H54 (cell line): ENCODE data around the gene CLDN4.
"Not testable (repeated sequence)": the region's sequence is repeated elsewhere in the genome, so short reads cannot be mapped to it uniquely, and the experiment has no call there.

Source experiments
- DNase-seq: peaks from one replicate; pipeline ENCODE4 v3.0.0; 2011; ENCODE audit warnings: low spot score, mixed read lengths; ENCODE audit not compliant: insufficient read length
- FAIRE-seq: peaks from 3 replicates; lab custom pipeline; 2011; peaks lifted over from hg19 to GRCh38; lab: Jason Lieb, UNC
- POLR2A ChIP-seq: IDR thresholded peaks from 2 replicates; pipeline ENCODE4 v1.6.1; 2011; ENCODE audit warnings: low read depth, mild to moderate bottlenecking, low read length

CLDN4 gene, protein sequence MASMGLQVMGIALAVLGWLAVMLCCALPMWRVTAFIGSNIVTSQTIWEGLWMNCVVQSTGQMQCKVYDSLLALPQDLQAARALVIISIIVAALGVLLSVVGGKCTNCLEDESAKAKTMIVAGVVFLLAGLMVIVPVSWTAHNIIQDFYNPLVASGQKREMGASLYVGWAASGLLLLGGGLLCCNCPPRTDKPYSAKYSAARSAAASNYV

GRCh38 chr7:73830681-73831583 lies at the start of gene CLDN4:
Gene CLDN4 (plus strand): TSS chr7:73830996. CDS start chr7:73831202, 206 bp downstream.
- no peak for DNase-seq
- no peak for FAIRE-seq
- TF ChIP-seq POLR2A, result no peak

DNA sequence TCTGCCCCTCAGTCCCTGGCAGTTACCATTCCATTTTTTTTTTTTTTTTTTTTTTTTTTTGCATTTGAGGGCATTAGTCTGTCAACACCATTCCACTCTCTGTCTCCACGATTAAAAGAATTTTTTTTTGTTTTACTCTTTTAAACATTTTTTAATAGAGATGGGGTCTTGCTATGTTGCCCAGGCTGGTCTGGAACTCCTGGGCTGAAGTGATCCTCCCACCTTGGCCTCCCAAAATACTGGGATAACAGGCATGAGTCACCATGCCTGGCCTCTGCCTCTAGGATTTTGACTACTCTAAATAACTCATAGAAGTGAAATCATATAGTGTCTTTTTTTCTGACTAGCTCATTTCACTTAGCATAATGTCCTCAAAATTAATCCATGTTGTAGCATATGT lies 44.2 kb upstream of the CLDN4 start:
- no peak for DNase-seq
- FAIRE-seq, result no peak
- no peak for TF ChIP-seq POLR2A

DNA sequence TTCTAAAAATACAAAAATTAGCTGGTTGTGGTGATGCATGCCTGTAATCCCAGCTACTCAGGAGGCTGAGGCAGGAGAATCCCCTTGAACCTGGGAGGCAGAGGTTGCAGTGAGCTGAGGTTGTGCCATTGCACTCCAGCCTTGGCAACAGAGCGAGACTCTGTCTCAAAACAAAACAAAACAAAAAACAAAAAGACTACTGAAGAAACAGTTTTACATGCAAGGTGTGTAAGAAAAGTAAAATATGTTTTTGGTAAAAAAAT lies 43.1 kb upstream of the CLDN4 start:
- not testable (repeated sequence) for FAIRE-seq, DNase-seq

GRCh38 chr7:73789051-73789450 lies 41.7 kb upstream of the CLDN4 start:
- no peak for FAIRE-seq
- no peak for DNase-seq
- TF ChIP-seq POLR2A, result no peak

DNA sequence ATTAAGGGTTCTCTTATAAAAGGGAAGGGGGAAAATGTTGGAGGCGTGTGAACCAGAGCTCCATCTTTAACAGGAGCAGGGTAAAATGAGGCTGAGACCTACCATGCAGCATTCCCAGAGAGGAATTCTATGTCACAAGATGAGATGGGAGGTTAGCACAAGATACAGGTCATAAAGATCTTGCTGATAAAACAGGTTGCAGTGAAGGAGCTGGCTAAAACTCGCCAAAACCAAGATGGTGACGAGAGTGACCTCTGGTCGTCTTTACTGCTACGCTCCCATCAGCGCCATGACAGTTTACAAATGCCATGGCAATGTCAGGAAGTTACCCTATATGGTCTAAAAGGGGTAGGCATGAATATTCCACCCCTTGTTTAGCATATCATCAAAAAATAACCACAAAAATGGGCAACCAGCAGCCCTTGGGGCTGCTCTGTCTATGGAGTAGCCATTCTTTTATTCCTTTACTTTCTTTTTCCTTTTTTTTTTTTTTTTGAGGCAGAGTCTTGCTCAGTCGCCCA lies 39.6 kb upstream of the CLDN4 start:
- not testable (repeated sequence) for DNase-seq, FAIRE-seq

DNA sequence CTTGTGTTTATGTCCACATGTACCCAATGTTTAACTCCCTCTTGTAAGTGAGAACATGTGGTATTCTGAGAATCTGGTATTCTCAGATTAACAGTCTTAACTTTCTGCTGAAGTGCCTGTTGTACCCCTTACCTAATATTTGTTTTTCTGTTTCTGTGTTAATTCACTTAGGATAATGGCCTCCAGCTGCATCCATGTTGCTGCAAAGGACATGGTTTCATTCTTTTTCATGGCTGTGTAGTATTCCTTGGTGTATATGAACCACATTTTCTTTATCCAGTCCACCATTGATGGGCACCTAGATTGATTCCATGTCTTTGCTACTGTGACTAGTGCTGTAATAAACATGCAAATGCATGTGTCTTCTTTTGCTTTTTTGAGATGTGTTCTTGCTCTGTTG lies 35.6 kb upstream of the CLDN4 start:
- not testable (repeated sequence) for FAIRE-seq, DNase-seq

- not testable (repeated sequence) for DNase-seq, FAIRE-seq
Observed at GRCh38 chr7:73796656-73797055, 34.1 kb upstream of the CLDN4 start.

DNA sequence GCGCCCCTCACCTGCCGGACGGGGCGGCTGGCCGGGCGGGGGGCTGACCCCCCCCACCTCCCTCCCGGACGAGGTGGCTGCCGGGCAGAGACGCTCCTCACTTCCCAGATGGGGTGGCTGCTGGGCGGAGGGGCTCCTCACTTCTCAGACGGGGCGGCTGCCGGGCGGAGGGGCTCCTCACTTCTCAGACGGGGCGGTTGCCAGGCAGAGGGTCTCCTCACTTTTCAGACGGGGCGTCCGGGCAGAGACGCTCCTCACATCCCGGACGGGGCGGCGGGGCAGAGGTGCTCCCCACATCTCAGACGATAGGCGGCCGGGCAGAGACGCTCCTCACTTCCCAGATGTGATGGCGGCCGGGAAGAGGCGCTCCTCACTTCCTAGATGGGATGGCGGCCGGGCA lies 33.6 kb upstream of the CLDN4 start:
- not testable (repeated sequence) for DNase-seq, FAIRE-seq

- FAIRE-seq (peak; percentile 88), DNase-seq (no peak)
- TF ChIP-seq POLR2A, result no peak
Observed at GRCh38 chr7:73799282-73800141, 31.3 kb upstream of the CLDN4 start.

DNA sequence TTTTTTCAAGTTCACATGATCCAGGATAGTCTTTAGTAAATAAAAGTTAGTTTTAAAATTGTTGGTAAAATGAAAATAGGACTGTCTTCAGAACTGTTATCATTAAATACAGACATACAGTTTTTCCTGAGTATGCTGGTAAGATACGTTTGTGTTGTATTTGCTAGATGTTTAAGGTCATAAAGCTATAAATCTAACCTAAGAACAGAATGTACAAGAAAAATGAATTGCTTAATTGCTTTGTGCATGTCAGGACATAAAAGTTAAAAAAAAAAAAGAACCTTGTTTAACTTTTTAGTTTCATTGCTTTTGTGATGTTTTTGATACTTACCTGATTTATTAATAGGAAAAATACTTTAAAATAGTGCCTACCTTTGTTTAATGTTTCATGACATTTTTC lies 29.2 kb upstream of the CLDN4 start:
- no peak for DNase-seq
- FAIRE-seq, result no peak
- TF ChIP-seq POLR2A, result no peak

GRCh38 chr7:73802459-73802858 lies 28.3 kb upstream of the CLDN4 start:
- DNase-seq (no peak), FAIRE-seq (no peak)
- TF ChIP-seq POLR2A, result no peak

DNA sequence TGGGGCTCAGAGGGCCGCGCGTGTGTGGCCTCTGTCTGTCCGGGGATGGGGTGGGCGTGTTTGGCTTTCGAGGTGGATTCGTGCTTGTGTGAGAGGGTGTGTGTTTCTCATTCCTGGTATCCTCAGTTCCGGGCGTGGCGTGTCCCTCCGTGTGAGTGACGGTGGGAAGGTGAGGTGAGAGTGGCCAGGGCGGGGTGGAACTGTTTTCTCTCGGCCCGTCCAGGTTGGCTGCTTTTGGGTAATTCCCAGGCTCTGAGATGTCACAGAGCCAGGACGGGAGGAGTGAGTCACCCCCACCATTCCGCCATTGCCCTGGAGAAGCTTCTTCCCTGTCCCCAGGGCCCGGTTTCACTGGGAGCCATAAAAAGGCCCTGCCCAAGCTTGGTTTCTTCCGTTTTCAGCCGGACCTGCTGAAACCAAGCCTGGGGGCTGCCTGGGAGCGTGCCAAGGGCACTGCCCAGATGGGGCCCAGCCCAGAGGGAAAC lies 21.3 kb upstream of the CLDN4 start:
- TF ChIP-seq POLR2A, result no peak
- no peak for DNase-seq
- FAIRE-seq, result no peak

GRCh38 chr7:73810998-73811360 lies 19.8 kb upstream of the CLDN4 start:
- no peak for FAIRE-seq
- no peak for DNase-seq
- no peak for TF ChIP-seq POLR2A

DNA sequence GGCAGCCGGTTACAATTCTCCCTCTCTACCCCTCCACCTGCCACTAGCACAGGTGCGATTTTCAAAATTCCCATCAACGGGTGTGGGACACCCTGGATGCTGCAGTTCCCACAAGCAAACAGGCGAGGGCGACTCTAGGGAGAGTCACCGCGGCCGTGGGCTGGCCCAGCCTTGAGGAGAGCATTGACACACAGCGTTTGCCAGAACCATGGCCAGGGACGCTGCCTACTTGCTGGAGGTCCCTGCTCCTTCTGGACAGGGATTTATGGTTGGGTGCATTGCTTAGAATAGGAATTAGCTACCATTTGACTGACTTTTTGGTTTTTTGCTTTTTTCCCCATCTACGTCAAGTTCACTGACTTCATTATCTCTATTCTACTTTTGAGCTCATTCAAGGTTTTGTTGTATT lies 19.0 kb upstream of the CLDN4 start:
- DNase-seq (no peak), FAIRE-seq (no peak)
- no peak for TF ChIP-seq POLR2A

DNA sequence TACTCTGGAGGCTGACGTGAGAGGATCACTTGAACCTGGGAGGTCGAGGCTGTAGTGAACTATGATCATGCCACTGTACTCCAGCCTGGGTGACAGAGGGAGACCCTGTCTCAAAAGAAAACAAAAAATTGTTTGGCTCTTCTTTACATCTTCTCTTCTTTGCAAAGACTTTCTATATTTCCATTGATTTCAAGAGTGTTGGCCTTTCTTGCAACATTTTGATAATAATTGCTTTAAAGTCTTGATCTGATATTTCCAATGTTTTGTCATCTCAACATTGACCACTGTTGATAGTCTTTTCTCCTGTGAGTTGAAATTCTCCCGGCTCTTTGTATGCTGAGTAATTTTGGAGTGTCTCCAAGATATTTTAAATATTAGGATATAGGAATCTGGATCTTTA lies 17.8 kb upstream of the CLDN4 start:
- TF ChIP-seq POLR2A, result no peak
- no peak for DNase-seq
- no peak for FAIRE-seq
